PFSK-1 (cell line): Measurements from ENCODE around the gene PTGIS.

Experiments
- FOXP2 ChIP-seq: optimal IDR thresholded peaks from 2 replicates; pipeline ENCODE3; 2011; ENCODE audit warnings: borderline replicate concordance, control low read depth, inconsistent platforms; ENCODE audit not compliant: insufficient read depth; ENCODE audit errors: extremely low read length, extremely low read depth
- POLR2AphosphoS5 ChIP-seq: IDR thresholded peaks from 2 replicates; pipeline ENCODE4 v1.6.1; 2012; ENCODE audit warnings: low read depth, mild to moderate bottlenecking, control low read depth, low read length, moderate library complexity
- REST ChIP-seq, 2 experiments: IDR thresholded peaks; 2 replicates each; pipeline versions ENCODE4 v1.6.1 to v1.8.0; 2011 to 2012; ENCODE audit warnings: low read depth in 2 of 2, low read length in 2 of 2, control low read depth in 1 of 2, inconsistent platforms in 1 of 2, mild to moderate bottlenecking in 1 of 2, moderate library complexity in 1 of 2; ENCODE audit not compliant: insufficient read depth in 1 of 2
- SIN3A ChIP-seq: IDR thresholded peaks from 2 replicates; pipeline ENCODE4 v1.6.1; 2012; ENCODE audit warnings: mild to moderate bottlenecking, low read length, moderate library complexity, borderline replicate concordance; ENCODE audit not compliant: insufficient read depth
- TAF1 ChIP-seq: IDR thresholded peaks from 2 replicates; pipeline ENCODE4 v1.6.1; 2012; ENCODE audit warnings: low read length, control low read depth, borderline replicate concordance; ENCODE audit not compliant: insufficient read depth

PTGIS gene

GRCh38 chr20:49571553-49571835 lies 3.6 kb upstream of the PTGIS start:
- TF ChIP-seq SIN3A = no peak
- TF ChIP-seq TAF1 = no peak
- TF ChIP-seq REST (IDR thresholded peaks at IDR 0.05; ENCODE audit: insufficient read depth in 1 of 2, low read depth in 2 of 2, low read length in 2 of 2) = no peak
- no peak for TF ChIP-seq POLR2AphosphoS5
- TF ChIP-seq FOXP2 = no peak

GRCh38 chr20:49570828-49571552 lies 3.1 kb upstream of the PTGIS start:
- TF ChIP-seq FOXP2 (no peak), POLR2AphosphoS5 (no peak), TAF1 (no peak), REST (IDR thresholded peaks at IDR 0.05; ENCODE audit: insufficient read depth in 1 of 2, low read depth in 2 of 2, low read length in 2 of 2) (no peak), SIN3A (no peak)

- TF ChIP-seq SIN3A (no peak), TAF1 (no peak), FOXP2 (no peak), POLR2AphosphoS5 (no peak), REST (IDR thresholded peaks at IDR 0.05; ENCODE audit: insufficient read depth in 1 of 2, low read depth in 2 of 2, low read length in 2 of 2) (no peak)
Measured at GRCh38 chr20:49570161-49570827, 2.4 kb upstream of the PTGIS start.

- TF ChIP-seq TAF1 (no peak), SIN3A (no peak), POLR2AphosphoS5 (no peak), FOXP2 (no peak), REST (IDR thresholded peaks at IDR 0.05; ENCODE audit: insufficient read depth in 1 of 2, low read depth in 2 of 2, low read length in 2 of 2) (no peak)
Measured at GRCh38 chr20:49569411-49570115, 1.6 kb upstream of the PTGIS start.
